ENCODE measurements around the gene HHLA2.

HHLA2 gene

GRCh38 chr3:108300103-108300849 lies 3.9 kb downstream of the HHLA2 start:
- no peak for DNase-seq

- no peak for DNase-seq
Observed at GRCh38 chr3:108301695-108302404, 5.5 kb downstream of the HHLA2 start.

DNA sequence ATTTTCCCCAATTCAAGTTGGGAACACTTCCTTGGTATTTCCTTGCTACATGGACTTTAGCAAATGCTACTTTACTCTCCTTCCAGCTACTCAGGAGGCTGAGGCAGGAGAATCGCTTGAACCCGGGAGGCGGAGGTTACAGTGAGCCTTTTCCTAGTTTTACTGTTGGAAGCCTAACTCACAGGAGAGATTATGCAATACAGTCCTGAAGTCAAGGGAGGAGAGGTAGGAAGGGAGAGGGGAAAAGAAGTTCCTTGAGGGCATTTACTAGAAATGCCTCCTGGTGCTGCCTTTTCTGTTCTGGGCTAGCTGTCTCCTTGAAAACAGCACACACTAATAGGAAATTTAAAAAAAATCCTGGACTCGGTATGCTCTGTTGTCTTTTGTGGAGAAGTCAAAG lies 6.2 kb downstream of the HHLA2 start:
- no peak for DNase-seq

DNA sequence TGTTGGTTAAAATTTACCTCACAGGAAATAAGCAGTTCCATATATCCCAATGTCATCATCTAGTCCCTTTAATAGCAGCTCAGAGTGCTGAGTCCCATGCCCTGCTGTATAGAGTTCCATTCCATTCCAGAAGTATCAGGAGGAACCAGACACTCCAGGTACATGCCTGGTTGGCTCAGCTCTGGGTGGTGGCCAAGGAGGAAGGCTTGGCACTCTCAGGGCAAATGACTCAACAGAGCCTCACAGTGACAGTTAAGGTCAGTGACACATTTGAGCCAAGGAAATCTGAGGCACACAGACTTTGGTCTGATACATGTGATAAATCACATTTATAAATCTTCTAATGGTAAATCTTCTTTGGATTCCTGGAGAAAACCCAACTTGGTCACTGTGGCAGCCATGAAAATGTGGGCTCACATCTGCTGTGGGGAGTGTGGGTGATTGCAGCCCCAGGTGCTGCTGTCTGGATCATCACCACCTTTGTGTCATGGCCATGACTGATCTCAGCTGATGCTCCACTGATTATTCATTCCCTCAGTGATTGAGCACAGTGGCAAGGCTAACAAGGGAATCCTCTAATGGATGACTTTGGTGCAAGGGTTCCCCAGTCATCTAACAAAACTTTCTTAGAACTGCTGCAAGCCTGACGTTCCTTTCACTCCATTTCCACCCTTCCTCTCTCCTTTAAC lies 9.3 kb downstream of the HHLA2 start:
- DNase-seq = no peak

- no peak for DNase-seq
Observed at GRCh38 chr3:108311797-108312196, 15.4 kb downstream of the HHLA2 start.

- no peak for DNase-seq
Observed at GRCh38 chr3:108312656-108313055, 16.3 kb downstream of the HHLA2 start.

GRCh38 chr3:108315767-108316301 lies 19.5 kb downstream of the HHLA2 start:
- no peak for DNase-seq

GRCh38 chr3:108319428-108320082 lies 23.2 kb downstream of the HHLA2 start:
- no peak for DNase-seq

- DNase-seq = no peak
Observed at GRCh38 chr3:108320746-108321350, 24.5 kb downstream of the HHLA2 start.

DNA sequence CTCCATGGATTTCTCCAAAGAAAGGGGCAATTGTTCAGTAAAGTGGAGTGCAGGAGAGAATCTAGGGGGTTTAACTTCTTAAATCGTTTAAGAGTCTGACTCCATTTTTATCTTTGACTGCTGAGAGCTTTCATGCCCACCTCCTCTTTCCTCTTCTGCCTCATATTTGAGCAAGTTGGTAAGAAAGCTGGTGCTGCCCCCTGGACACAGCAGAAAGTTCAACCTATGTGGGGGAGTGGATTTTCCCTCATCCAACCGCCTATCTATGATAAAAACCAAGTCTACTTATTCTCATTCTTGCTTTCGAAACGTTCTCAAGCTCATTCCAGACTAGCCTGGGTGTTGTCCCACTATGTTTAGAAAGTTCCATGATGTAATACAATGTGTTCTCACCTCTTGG lies 26.0 kb downstream of the HHLA2 start:
- DNase-seq = no peak

DNA sequence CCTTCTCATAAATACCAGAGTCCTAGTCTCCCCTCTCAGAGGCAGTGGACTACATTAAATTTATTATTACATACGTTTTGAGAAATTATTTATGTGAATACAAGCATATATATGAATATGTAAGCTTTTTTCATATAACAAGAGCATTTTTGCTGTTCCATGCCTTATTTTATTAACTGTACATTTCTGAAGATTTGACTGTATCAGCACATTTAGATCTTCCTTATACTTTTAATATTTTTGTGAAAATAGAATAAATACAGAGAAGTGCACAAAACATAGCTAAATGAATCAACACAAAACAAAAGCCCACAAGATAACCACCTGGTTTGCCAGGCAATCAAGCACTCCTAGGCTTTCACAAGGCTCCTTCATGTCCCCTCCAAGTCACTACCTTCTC lies 27.8 kb downstream of the HHLA2 start:
- DNase-seq = no peak

GRCh38 chr3:108327168-108327567 lies 30.8 kb downstream of the HHLA2 start:
- no peak for DNase-seq

GRCh38 chr3:108328821-108329486 lies 32.6 kb downstream of the HHLA2 start:
- DNase-seq = no peak

GRCh38 chr3:108329508-108329907 lies 33.2 kb downstream of the HHLA2 start:
- DNase-seq = no peak

DNA sequence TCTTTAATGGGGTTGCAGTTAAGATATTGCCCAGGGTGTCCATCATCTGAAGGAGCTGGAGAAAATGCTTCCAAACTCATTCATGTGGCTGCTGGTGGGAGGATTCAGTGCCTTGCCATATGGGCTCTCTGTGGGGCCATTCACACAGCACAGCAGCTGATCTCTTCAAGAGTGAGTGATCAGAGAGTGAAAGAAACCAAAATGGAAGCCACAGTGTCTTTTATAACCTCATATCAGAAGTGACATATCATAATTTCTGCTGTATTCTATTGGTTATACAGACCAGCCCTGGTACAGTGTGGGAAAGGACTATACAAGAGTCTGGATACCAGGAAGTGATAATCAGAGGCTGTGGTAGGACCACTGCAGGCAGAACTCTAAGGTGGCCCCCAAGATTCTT lies 33.6 kb downstream of the HHLA2 start:
- no peak for DNase-seq

- DNase-seq = no peak
Observed at GRCh38 chr3:108331792-108332191, 35.4 kb downstream of the HHLA2 start.

GRCh38 chr3:108333961-108334360 lies 37.6 kb downstream of the HHLA2 start:
- no peak for DNase-seq

DNA sequence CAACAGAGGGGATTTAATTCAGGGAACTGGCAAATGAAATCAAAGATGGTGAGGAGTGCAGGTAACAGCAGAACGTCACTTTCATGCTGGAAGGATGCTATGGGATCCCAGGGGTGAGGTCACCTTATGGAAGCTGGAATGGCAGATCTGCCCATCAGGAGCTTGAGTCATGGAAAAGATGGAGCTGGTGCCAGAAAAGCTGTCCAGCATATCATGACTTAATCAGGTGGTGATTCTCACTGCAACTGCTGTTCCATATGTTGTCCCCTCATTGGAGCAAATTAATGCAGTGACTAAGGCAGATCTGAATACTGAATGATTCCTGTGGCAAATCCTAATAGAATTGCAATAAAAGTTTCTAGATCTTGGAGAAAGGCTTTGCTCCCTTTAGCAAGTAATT lies 38.4 kb downstream of the HHLA2 start:
- DNase-seq = no peak

DNA sequence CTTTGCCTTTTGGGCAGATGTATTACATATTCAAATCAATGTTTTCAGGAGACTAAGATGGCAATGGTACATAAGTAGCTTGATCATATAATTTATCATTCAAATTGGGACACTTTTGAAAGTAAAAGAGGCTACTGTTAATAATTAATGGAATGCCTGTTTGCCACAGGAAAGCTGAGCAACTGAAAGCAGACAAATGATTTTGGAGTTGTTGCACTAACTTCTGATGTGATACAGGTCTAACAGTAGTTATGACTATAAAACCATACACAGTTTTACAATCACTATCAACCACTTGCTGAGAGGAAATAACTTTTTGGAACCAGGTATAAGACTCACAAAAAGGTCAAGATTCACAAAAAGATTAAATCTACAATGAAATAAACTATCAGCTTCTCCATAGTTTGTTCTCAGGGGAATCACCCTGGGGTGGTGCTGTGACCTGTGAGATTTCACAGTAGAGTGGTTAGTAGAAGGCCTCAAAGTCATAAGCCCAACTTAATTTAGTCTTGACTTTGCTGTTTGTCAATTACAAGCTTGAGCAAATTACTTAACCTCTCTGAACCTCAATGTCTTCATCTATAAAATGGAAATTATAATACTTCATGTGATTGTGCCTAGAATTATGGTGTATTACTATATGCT lies 42.7 kb downstream of the HHLA2 start:
- DNase-seq = no peak

- no peak for DNase-seq
Observed at GRCh38 chr3:108341911-108342310, 45.6 kb downstream of the HHLA2 start.

DNA sequence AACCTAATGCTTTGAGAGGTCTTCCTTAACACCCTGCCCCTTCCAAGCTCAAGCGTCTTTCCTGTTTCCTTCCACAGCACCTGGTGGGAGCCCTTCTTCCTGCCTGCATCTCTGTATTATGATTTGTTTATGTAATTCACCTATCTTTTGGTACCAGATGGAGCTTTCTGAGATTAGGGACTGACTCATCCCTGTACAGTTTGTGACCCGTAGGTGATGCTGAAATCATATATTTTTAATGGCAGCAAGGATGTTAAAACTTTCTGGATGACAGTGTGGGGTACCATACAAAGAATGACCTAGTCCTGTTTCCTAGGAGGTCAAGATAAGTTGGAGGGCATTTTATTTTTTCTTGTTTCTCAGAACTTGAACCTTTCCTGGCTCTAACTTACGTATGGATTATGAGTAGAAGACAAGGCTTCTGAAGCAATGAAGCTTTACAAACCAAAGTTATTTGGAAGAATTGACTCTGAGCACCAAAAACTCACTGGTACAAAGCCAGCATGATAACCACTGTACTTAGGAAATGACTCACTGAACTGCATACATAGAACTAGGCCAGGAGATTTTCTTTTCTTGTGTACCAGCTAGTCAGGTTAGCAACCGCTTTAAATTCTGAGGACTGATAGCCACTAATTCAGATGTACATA lies 46.6 kb downstream of the HHLA2 start:
- no peak for DNase-seq

Measured in femur (tissue), 1 donor.